Common myeloid progenitor, CD34-positive (primary cell): ENCODE data around the gene OR8B3. TPM values are rescaled to one million over a fixed set of nuclear protein-coding genes. Genes with fewer than 3 reads are reported as not detected.

Experiments
- CTCF ChIA-PET: fragments of 350-600 bp; sonication (Branson Sonifier 250); formaldehyde crosslinking; loops from one replicate; lab custom pipeline; 2021; ENCODE audit warnings: antibody characterized with exemption; lab: Charles Lee
- POLR2A ChIA-PET: fragments of 350-600 bp; sonication (Branson Sonifier 250); formaldehyde crosslinking; loops from one replicate; lab custom pipeline; 2021; ENCODE audit warnings: antibody characterized with exemption; lab: Charles Lee
- DNase-seq, 3 donors: peaks; one replicate each; pipeline versions ENCODE4 v3.0.0 to v3.0.0-alpha.2; 2013
- H3K27ac ChIP-seq, 2 experiments: 1 replicate in 1 of 2; 2 replicates in 1 of 2; pipeline ENCODE4 v1.7.0; 2013; ENCODE audit warnings: inconsistent platforms in 2 of 2, low read length in 2 of 2, mild to moderate bottlenecking in 2 of 2, low read depth in 1 of 2, moderate library complexity in 1 of 2; ENCODE audit not compliant: severe bottlenecking in 2 of 2, insufficient read depth in 1 of 2, poor library complexity in 1 of 2
- H3K27me3 ChIP-seq, 5 experiments: replicated peaks in 2 of 5; 1 replicate in 3 of 5; 2 replicates in 2 of 5; pipeline versions ENCODE4 v1.6.1 to v1.7.0; 2013; ENCODE audit warnings: low read length in 4 of 5, mild to moderate bottlenecking in 2 of 5, moderate library complexity in 2 of 5, inconsistent platforms in 1 of 5; ENCODE audit not compliant: insufficient read depth in 5 of 5, control insufficient read depth in 4 of 5
- H3K36me3 ChIP-seq, 4 experiments: 1 replicate in 2 of 4; 2 replicates in 2 of 4; pipeline versions ENCODE4 v1.6.1 to v1.7.0; 2013; ENCODE audit warnings: low read length in 3 of 4, control low read depth in 1 of 4, mild to moderate bottlenecking in 1 of 4; ENCODE audit not compliant: control insufficient read depth in 4 of 4, insufficient read depth in 4 of 4
- H3K4me1 ChIP-seq, 4 experiments: 1 replicate in 3 of 4; 2 replicates in 1 of 4; pipeline versions ENCODE4 v1.6.1 to v1.7.1; 2013; ENCODE audit warnings: low read length in 3 of 4, mild to moderate bottlenecking in 3 of 4, control low read depth in 1 of 4, inconsistent platforms in 1 of 4, moderate library complexity in 1 of 4; ENCODE audit not compliant: control insufficient read depth in 4 of 4, insufficient read depth in 4 of 4; ENCODE audit errors: control extremely low read depth in 1 of 4
- H3K4me3 ChIP-seq, 7 experiments: 1 replicate in 4 of 7; 2 replicates in 3 of 7; pipeline versions ENCODE4 v1.5.1 to v1.7.0; 2013; ENCODE audit warnings: mild to moderate bottlenecking in 7 of 7, low read length in 6 of 7, moderate library complexity in 6 of 7, inconsistent platforms in 2 of 7, low read depth in 2 of 7, control low read depth in 1 of 7; ENCODE audit not compliant: insufficient read depth in 4 of 7, control insufficient read depth in 1 of 7; ENCODE audit errors: extremely low read depth in 1 of 7
- H3K9me3 ChIP-seq, 5 experiments: 1 replicate in 4 of 5; 2 replicates in 1 of 5; pipeline versions ENCODE4 v1.6.1 to v1.7.1; 2013; ENCODE audit warnings: low read length in 4 of 5, mild to moderate bottlenecking in 2 of 5, inconsistent platforms in 1 of 5, low read depth in 1 of 5, moderate library complexity in 1 of 5; ENCODE audit not compliant: control insufficient read depth in 4 of 5, insufficient read depth in 2 of 5; ENCODE audit errors: control extremely low read depth in 1 of 5
- WGBS: methylation state at CpG from one replicate; pipeline ENCODE4 v1.1.5; 2013; ENCODE audit not compliant: insufficient coverage; 5-methylcytosine and 5-hydroxymethylcytosine counted together
- polyA plus RNA-seq: library from polyadenylated mRNA; unstranded; fragments of 120-200 nt; gene quantifications from one replicate; pipeline ENCODE4 v1.2.1, GENCODE V29; 2013

OR8B3 gene
- polyA plus RNA-seq, result not detected

DNA sequence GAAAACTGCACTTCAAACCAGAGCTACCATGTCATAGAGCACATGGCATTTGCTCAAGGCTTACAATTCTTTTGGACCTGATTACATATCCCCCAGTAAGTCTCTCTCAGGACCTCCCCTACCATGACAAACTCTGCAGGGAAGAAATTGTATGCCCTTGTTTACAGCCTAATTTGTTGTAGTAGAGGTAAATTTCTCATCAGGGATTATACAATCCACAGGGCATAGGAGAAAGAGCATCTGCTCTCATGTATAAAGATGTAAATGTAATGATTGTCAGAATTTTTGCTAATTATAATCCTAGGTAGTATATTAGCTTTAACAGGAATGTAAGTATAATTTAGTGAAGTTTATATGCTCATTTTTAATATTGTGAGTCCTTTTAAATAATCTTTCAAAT, at the start of gene OR8B3:
TSS of gene OR8B3 (minus strand) at position 101 of the 400 bp plus-strand sequence. CDS start 1,673 bp downstream, outside the sequence.
- Histone ChIP-seq H3K9me3 (no peaks in the 10 kb centered on the region), H3K4me3 (no peak within 1 kb of the TSS), H3K36me3 (no peaks in the 10 kb centered on the region), H3K4me1 (no peaks in the 10 kb centered on the region), H3K27me3 (no peaks in the 10 kb centered on the region), H3K27ac (no peak within 1 kb of the TSS)
- POLR2A ChIA-PET, result no interaction called here
- CTCF ChIA-PET, result no interaction called here
- no peak for DNase-seq

- ChIA-PET CTCF (interaction anchor here (1.0 to 1.9 kb wide), 2 partner anchors 15 to 30 kb away, joined by 3 to 5 read pairs; no protein-coding TSS in a partner anchor), POLR2A (no interaction called here)
- H3K4me1 ChIP-seq, result no peaks in the 10 kb centered on the region
- no peak overlapping the region for H3K4me3 ChIP-seq
- H3K9me3 ChIP-seq, result peaks cover 0 to 6% (median 2%) of the 10 kb centered on the region in 5 experiments
- WGBS, result 100% methylated on average over 1 of the region's 1 CpG
- no peak overlapping the region for H3K27ac ChIP-seq
- no peak for DNase-seq
- H3K36me3 ChIP-seq, result no peaks in the 10 kb centered on the region
- no peaks in the 10 kb centered on the region for H3K27me3 ChIP-seq
Measured at GRCh38 chr11:124446916-124447315, 48.1 kb upstream of the OR8B3 start.

DNA sequence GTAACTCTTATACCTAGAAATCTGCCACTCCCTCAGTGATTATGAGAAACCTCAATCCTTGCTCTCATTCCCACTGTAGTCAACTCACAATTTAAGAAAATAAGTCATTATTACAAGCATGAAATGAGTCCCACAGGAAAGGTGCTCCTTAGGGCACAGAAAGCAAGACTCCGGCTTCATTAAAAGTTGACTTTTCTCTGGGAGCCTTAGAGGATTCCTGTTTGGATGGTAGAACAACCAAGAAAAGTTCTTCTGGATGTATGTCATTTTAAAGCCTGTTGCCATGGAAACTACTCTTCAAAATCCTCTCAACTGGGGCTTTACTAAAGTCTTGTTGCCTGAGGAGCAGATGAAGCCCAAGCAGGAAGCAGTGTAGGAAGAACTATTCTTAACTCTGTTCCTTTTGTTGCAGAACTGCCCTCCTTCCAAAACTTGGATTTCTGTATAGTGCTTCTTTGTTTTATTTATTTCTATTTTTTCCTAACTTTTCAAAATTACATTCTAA, 46.9 kb upstream of the OR8B3 start, which contains the start of gene OR8B8:
TSS of gene OR8B8 (minus strand) at position 51 of the 505 bp plus-strand sequence. CDS start 4,611 bp downstream, outside the sequence.
- H3K27me3 ChIP-seq, result no peaks in the 10 kb centered on the region
- no peaks in the 10 kb centered on the region for H3K36me3 ChIP-seq
- no peak for DNase-seq
- no peak within 1 kb of the TSS for H3K4me3 ChIP-seq
- WGBS, result 100% methylated on average over 1 of the region's 1 CpG
- ChIA-PET POLR2A (no interaction called here), CTCF (interaction anchor here (1.4 kb wide), 1 partner anchor 61 kb away, joined by 6 read pairs; no protein-coding TSS in a partner anchor)
- peaks cover 0 to 4% (median 0%) of the 10 kb centered on the region in 5 experiments for H3K9me3 ChIP-seq
- H3K27ac ChIP-seq, result no peak within 1 kb of the TSS
- H3K4me1 ChIP-seq, result peaks cover 0 to 4% (median 0%) of the 10 kb centered on the region in 4 experiments

GRCh38 chr11:124442847-124443246, 44.0 kb upstream of the OR8B3 start:
- Histone ChIP-seq H3K27me3 (peaks cover 0 to 4% (median 0%) of the 10 kb centered on the region in 5 experiments), H3K4me1 (peaks cover 0 to 4% (median 0%) of the 10 kb centered on the region in 4 experiments), H3K9me3 (no peaks in the 10 kb centered on the region), H3K4me3 (no peak overlapping the region), H3K27ac (no peak overlapping the region), H3K36me3 (no peaks in the 10 kb centered on the region)
- 100% methylated on average over 1 of the region's 2 CpGs for WGBS
- ChIA-PET CTCF (interaction anchor here (1.3 to 2.3 kb wide), 2 partner anchors 11 kb away, joined by 3 to 5 read pairs; no protein-coding TSS in a partner anchor), POLR2A (no interaction called here)
- DNase-seq, result no peak

DNA sequence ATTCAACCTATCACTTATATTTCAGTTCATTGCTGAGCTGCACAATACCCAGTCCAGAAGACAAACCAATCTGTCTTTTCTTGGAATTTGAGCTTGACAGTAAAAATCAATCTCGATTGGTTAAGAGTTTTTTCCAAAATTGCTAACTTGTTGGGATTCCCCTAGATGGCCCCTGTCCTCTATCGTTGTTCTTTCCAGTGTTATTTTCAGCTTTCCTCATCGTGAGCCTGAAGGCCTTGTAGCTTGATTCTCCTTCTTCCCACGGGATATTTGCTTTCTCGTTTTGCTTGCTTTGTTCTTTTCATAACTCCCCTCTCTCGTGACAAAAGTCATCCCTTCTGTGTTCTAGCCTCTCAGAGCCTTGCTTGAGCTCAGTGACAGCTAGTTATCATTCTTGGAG, 43.6 kb upstream of the OR8B3 start:
- POLR2A ChIA-PET, result no interaction called here
- Histone ChIP-seq H3K27ac (no peak overlapping the region), H3K4me1 (peaks cover 0 to 4% (median 0%) of the 10 kb centered on the region in 4 experiments), H3K27me3 (peaks cover 0 to 4% (median 0%) of the 10 kb centered on the region in 5 experiments), H3K9me3 (no peaks in the 10 kb centered on the region), H3K4me3 (no peak overlapping the region), H3K36me3 (no peaks in the 10 kb centered on the region)
- DNase-seq, result no peak
- WGBS, result 94% methylated on average over 6 of the region's 6 CpGs
- CTCF ChIA-PET, result interaction anchor here (1.1 to 2.3 kb wide), 3 partner anchors 11 to 134 kb away, joined by 3 to 5 read pairs (median 3); no protein-coding TSS in a partner anchor

GRCh38 chr11:124441519-124441918, 42.7 kb upstream of the OR8B3 start:
- Histone ChIP-seq H3K4me1 (peaks cover 0 to 4% (median 0%) of the 10 kb centered on the region in 4 experiments), H3K27ac (no peak overlapping the region), H3K36me3 (no peaks in the 10 kb centered on the region), H3K4me3 (no peak overlapping the region), H3K9me3 (no peaks in the 10 kb centered on the region), H3K27me3 (peaks cover 0 to 8% (median 0%) of the 10 kb centered on the region in 5 experiments)
- WGBS, result 97% methylated on average over 7 of the region's 7 CpGs
- CTCF ChIA-PET, result interaction anchor here (1.1 to 2.3 kb wide), 2 partner anchors 12 to 135 kb away, joined by 3 to 5 read pairs; no protein-coding TSS in a partner anchor
- POLR2A ChIA-PET, result no interaction called here
- DNase-seq, result no peak

DNA sequence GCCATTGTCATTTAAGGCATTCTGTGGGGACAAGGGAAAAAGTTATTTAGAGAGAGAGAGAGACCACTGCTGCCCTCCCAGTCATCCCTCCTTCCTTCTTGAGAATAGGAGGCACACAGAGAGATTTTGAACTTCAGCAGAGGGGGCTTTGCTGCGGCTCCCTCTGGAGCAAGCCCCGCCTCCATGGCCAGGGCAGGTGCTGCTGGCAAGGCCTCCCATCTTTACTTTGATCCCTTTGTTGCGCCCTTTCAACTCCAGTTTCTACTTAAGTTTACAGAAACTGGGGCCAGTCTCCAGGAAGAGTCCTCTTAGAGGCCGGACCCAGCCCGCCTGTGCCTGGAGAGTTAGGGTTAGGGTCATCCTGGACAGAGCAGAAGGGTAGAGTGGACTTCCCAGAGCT, 42.3 kb upstream of the OR8B3 start:
- ChIA-PET CTCF (no interaction called here), POLR2A (no interaction called here)
- DNase-seq, result no peak
- Histone ChIP-seq H3K27ac (no peak overlapping the region), H3K36me3 (no peaks in the 10 kb centered on the region), H3K4me3 (no peak overlapping the region), H3K9me3 (no peaks in the 10 kb centered on the region), H3K4me1 (peaks cover 0 to 4% (median 0%) of the 10 kb centered on the region in 4 experiments), H3K27me3 (peaks cover 0 to 8% (median 0%) of the 10 kb centered on the region in 5 experiments)
- 98% methylated on average over 5 of the region's 5 CpGs for WGBS
